ENCODE results near the gene EHD1.

GRCh38 chr11:64864473-64865285 lies 13.7 kb downstream of the EHD1 start:
- TF ChIP-seq CTCF (IDR thresholded peaks at IDR 0.05) (peak in 1 of 5 experiments; percentile 26), POLR2A (IDR thresholded peaks at IDR 0.05) (no peak), EP300 (IDR thresholded peaks at IDR 0.05) (peak in 1 of 2 donors; percentile 67)
